UCSD-AML1 (cell line): ENCODE results near the gene MPHOSPH8.
"Not testable (repeated sequence)": the region's sequence is repeated elsewhere in the genome, so short reads cannot be mapped to it uniquely, and the experiment has no call there.

Experiments used
- DNase-seq: peaks from one replicate; lab custom pipeline; 2025; ENCODE audit not compliant: unreplicated experiment; lab: John Stamatoyannopoulos, UW

Gene MPHOSPH8

GRCh38 chr13:19632915-19633478 is 462 bp upstream of the MPHOSPH8 start:
- no peak for DNase-seq

DNA sequence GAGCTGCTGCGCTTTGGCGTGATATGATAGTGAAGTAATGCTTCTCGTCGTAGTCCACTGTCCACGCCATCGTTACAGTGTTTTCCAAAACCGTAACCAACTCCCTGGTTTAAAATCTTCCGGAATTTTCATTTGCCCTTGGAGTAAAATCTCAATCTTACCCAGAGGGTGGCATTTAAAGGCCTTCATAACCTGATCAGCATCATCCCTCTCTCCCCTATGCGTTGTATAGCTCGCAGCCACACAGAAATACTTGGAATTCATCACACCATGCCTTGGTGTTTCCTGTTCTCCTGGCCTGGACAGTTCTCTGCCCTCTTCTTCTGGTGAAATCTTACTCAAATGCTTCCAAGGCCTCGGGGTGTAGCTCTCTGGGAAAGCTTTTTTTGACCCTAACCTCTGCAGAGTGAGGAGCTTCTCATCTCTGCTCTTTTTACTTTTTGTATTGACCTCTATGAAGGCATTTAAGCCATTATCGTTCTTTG is 839 bp downstream of the MPHOSPH8 start:
- no peak for DNase-seq

DNA sequence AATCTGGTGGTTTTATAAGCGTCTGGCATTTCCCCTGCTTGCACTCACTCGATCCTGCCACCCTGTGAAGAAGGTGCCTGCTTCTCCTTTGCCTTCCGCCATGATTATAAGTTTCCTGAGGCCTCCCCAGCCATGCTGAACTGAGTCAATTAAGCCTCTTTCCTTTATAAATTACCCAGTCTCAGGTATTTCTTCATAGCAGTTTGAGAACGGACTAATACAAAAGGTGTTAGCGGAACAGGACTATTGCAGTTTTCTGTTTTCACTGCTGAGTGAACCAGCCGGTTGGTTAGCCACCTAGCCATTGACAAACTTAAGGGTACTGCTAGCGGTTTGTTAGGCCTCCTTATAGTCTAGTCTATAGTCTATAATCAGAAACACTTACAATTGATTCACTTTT is 2.5 kb downstream of the MPHOSPH8 start:
- DNase-seq = not testable (repeated sequence)

GRCh38 chr13:19643652-19644051 is 10.2 kb downstream of the MPHOSPH8 start:
- DNase-seq = no peak

GRCh38 chr13:19645000-19645399 is 11.5 kb downstream of the MPHOSPH8 start:
- DNase-seq = no peak

GRCh38 chr13:19646063-19646462 is 12.6 kb downstream of the MPHOSPH8 start:
- DNase-seq = no peak

GRCh38 chr13:19650742-19651141 is 17.3 kb downstream of the MPHOSPH8 start:
- DNase-seq = no peak

GRCh38 chr13:19657872-19658591 is 24.6 kb downstream of the MPHOSPH8 start:
- DNase-seq = no peak

DNA sequence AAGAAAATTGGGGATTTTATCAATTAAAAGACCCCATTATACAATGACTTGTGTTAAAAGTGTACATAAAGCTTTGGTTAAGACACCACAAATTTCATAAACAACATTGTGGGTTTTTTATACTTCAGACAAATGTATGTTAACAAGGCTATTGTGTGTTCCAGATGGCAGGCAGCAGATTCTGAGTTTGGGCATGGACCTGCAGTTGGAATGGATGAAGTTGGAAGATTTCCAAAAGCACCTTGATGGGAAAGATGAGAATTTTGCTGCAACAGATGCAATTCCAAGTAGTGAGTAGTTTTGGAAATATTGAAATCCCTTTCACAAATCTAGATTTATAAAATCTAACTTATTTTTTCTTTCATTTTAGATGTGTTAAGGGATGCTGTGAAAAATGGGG is 25.4 kb downstream of the MPHOSPH8 start:
- DNase-seq = no peak

- no peak for DNase-seq
Measured at GRCh38 chr13:19661126-19661525, 27.7 kb downstream of the MPHOSPH8 start.

DNA sequence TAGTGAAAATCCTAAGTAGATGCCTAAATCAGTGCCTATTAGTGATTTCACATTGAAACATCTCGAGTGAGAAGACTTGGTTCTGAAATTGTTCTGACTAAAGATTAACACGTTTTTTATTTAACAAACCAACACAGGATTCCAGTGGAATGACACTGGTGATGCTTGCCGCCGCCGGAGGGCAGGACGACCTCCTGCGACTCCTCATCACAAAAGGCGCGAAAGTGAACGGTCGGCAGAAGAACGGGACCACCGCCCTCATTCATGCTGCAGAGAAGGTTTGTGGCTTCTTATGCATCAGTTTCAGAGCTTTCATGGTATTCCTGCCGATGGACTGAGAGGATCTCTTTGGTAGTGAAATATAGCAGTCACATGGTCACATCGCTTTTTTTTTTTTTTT is 28.1 kb downstream of the MPHOSPH8 start:
- no peak for DNase-seq

- DNase-seq = no peak
Measured at GRCh38 chr13:19663416-19663979, 30.0 kb downstream of the MPHOSPH8 start.

DNA sequence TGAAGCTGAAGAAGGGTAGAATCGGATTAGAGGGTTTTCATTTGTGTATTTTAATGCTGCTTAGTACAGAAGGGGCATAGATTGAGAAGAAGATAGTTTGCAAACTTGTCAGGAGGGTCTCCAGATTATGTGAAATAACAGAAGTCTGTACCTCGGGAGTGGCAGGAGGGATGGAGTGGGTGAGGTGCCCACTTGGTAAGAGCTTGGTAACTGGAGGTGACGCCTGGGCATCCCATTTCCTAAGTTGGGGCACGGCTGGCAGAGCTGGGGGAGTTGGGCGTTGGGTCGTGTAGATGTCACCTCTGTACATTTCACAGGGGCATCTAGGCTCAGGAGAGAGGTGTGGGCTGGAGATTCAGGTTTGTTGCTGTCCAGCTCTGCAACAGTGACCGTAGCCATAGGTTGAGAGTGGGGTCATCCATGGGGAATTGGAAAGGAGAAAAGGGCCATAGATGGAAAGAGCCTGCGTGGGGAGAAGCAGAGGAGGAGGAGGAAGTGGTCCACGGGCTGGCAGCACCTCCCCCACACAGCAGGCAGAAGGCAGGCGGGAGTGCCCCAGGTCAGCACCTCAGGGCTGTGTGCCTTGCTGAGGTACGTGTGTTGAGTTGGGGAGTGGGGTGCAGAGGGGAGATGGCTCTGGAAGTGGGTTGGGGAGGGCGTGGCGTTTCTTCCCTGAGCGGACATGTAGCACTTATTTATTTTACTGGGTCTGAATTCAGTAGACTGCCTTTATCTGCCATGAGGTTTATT is 31.2 kb downstream of the MPHOSPH8 start:
- DNase-seq = no peak

GRCh38 chr13:19665427-19665859 is 32.0 kb downstream of the MPHOSPH8 start:
- no peak for DNase-seq

GRCh38 chr13:19668778-19669177 is 35.3 kb downstream of the MPHOSPH8 start:
- DNase-seq = no peak

- DNase-seq = no peak
Measured at GRCh38 chr13:19670147-19670546, 36.7 kb downstream of the MPHOSPH8 start.

DNA sequence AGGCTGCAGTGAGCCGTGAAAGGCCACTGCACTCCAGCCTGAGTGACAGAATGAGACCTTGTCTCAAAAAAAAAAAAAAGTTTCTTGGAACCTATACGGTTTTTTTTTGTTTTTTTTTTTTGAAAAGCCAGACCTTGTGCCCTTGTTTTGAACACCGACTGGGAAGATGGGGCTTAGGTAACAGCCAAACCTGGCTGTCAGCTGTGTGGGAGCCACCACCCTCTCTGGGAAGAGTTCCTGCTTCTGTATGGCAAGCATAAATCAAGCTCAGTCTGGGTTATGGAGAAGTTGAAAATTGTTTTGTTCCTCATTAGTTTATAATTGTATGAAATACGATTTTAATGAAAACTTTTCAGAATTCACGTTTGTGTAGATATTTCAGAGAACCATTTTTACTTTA is 39.5 kb downstream of the MPHOSPH8 start:
- no peak for DNase-seq

GRCh38 chr13:19673473-19674430 is 40.3 kb downstream of the MPHOSPH8 start:
- no peak for DNase-seq

DNA sequence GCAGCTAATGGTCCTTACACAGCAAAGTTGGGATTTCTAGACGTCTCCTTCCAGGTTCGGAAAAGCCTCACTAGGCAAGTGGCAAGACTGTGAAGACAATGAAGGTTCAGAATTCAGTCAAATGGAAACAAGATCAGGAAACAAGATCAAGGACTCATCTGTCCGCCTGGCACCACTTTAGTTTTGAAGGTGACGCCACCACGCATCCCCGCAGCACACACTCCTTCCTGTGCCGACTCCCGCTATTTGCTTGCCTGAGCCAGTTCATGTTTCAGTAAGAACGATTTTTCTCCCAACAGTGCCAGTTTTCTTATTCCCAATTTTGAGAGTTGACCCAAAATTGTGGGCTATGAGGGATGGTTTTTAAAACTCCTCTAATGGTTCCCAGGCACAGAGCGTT is 41.4 kb downstream of the MPHOSPH8 start:
- no peak for DNase-seq

- no peak for DNase-seq
Measured at GRCh38 chr13:19676168-19676567, 42.7 kb downstream of the MPHOSPH8 start.

GRCh38 chr13:19680751-19681150 is 47.3 kb downstream of the MPHOSPH8 start:
- no peak for DNase-seq
